Measurements from ENCODE around the gene TMEM242.

DNA sequence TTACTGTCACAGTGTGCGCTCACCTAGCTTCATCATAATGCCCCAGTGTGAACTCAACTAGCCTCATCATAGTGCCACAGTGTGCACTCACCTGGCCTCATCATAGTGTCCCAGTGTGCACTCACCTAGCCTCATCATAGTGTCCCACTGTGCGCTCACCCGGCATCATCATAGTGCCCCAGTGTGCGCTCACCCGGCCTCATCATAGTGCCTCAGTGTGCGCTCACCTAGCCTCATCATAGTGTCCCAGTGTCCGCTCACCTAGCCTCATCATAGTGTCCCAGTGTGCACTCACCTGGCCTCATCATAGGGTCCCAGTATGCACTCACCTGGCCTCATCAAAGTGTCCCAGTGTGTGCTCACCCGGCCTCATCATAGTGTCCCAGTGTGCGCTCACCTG is 10.6 kb downstream of the TMEM242 start:
- TF ChIP-seq, protein P1, sequence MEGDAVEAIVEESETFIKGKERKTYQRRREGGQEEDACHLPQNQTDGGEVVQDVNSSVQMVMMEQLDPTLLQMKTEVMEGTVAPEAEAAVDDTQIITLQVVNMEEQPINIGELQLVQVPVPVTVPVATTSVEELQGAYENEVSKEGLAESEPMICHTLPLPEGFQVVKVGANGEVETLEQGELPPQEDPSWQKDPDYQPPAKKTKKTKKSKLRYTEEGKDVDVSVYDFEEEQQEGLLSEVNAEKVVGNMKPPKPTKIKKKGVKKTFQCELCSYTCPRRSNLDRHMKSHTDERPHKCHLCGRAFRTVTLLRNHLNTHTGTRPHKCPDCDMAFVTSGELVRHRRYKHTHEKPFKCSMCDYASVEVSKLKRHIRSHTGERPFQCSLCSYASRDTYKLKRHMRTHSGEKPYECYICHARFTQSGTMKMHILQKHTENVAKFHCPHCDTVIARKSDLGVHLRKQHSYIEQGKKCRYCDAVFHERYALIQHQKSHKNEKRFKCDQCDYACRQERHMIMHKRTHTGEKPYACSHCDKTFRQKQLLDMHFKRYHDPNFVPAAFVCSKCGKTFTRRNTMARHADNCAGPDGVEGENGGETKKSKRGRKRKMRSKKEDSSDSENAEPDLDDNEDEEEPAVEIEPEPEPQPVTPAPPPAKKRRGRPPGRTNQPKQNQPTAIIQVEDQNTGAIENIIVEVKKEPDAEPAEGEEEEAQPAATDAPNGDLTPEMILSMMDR (IDR thresholded peaks at IDR 0.05 in 8 of 11, conservative IDR thresholded peaks at IDR 0.05 in 3 of 11) = no peak
- no peak for TF ChIP-seq POLR2A (IDR thresholded peaks at IDR 0.05)

Data from spleen (tissue), 7 donors.